Endometrial microvascular endothelial cells (primary cell): ENCODE measurements around the gene FBLN2. TPM values are rescaled to one million over a fixed set of nuclear protein-coding genes. Genes with fewer than 3 reads are reported as not detected.

ENCODE experiments used
- in situ Hi-C: cut with HindIII; loops from 2 replicates; pipeline ENCODE4 v1.10.0; 2017; ENCODE audit warnings: low sequenced_read_pairs, low pct_unique_long_range_greater_than_20kb; ENCODE audit errors: inconsistent ontology term
- total RNA-seq: library from RNA; depleted of rRNA; stranded (reverse); fragments of >200 nt; gene quantifications from one replicate; pipeline ENCODE4 v1.2.3, GENCODE V29; 2015; ENCODE audit errors: inconsistent ontology term

The FBLN2 gene
- total RNA-seq, 1 donor from 2014 or later = 0.37 TPM

GRCh38 chr3:13611221-13611620, 62.3 kb downstream of the FBLN2 start:
- in situ Hi-C loops = no loop called here

GRCh38 chr3:13612829-13613228, 63.9 kb downstream of the FBLN2 start:
- in situ Hi-C loops = no loop called here

- in situ Hi-C loops = no loop called here
Observed at GRCh38 chr3:13613343-13614190, 64.6 kb downstream of the FBLN2 start.

- in situ Hi-C loops = no loop called here
Observed at GRCh38 chr3:13614607-13615006, 65.7 kb downstream of the FBLN2 start.

- in situ Hi-C loops = no loop called here
Observed at GRCh38 chr3:13615019-13615528, 66.1 kb downstream of the FBLN2 start.

GRCh38 chr3:13616359-13616758, 67.4 kb downstream of the FBLN2 start:
- in situ Hi-C loops = no loop called here

- in situ Hi-C loops = no loop called here
Observed at GRCh38 chr3:13617097-13617738, 68.3 kb downstream of the FBLN2 start.

GRCh38 chr3:13617981-13618380, 69.1 kb downstream of the FBLN2 start:
- in situ Hi-C loops = no loop called here

- in situ Hi-C loops = no loop called here
Observed at GRCh38 chr3:13618836-13619235, 69.9 kb downstream of the FBLN2 start.

- in situ Hi-C loops = no loop called here
Observed at GRCh38 chr3:13619661-13620230, 70.8 kb downstream of the FBLN2 start.

- in situ Hi-C loops = no loop called here
Observed at GRCh38 chr3:13620281-13620680, 71.4 kb downstream of the FBLN2 start.

GRCh38 chr3:13620776-13621365, 71.9 kb downstream of the FBLN2 start:
- in situ Hi-C loops = no loop called here

- in situ Hi-C loops = no loop called here
Observed at GRCh38 chr3:13621381-13622221, 72.7 kb downstream of the FBLN2 start.

- in situ Hi-C loops = no loop called here
Observed at GRCh38 chr3:13622356-13622755, 73.4 kb downstream of the FBLN2 start.

GRCh38 chr3:13623101-13623654, 74.3 kb downstream of the FBLN2 start:
- in situ Hi-C loops = no loop called here

GRCh38 chr3:13624021-13624420, 75.1 kb downstream of the FBLN2 start:
- in situ Hi-C loops = no loop called here

- in situ Hi-C loops = no loop called here
Observed at GRCh38 chr3:13624671-13625125, 75.8 kb downstream of the FBLN2 start.

GRCh38 chr3:13626396-13626795, 77.5 kb downstream of the FBLN2 start:
- in situ Hi-C loops = no loop called here
